IPS DF 6.9 (cell line): Measurements from ENCODE around the gene SPOCD1.
"Not testable (repeated sequence)": the region's sequence is repeated elsewhere in the genome, so short reads cannot be mapped to it uniquely, and the experiment has no call there.

Source experiments
- DNase-seq: peaks from one replicate; pipeline ENCODE4 v3.0.0-alpha.2; 2013; ENCODE audit warnings: low read depth, low spot score
- H3K27ac ChIP-seq: one replicate; pipeline ENCODE4 v1.5.1; 2013; ENCODE audit warnings: low read length, control low read depth
- H3K27me3 ChIP-seq: 2 replicates; pipeline ENCODE4 v1.6.1; 2013; ENCODE audit warnings: mild to moderate bottlenecking, low read length; ENCODE audit not compliant: control insufficient read depth, insufficient read depth
- H3K36me3 ChIP-seq: 2 replicates; pipeline ENCODE4 v1.6.1; 2013; ENCODE audit warnings: low read length; ENCODE audit not compliant: control insufficient read depth, insufficient read depth
- H3K4me1 ChIP-seq: 2 replicates; pipeline ENCODE4 v1.6.1; 2013; ENCODE audit warnings: low read length; ENCODE audit not compliant: control insufficient read depth, insufficient read depth
- H3K4me3 ChIP-seq: 2 replicates; pipeline ENCODE4 v1.5.1; 2013; ENCODE audit warnings: mild to moderate bottlenecking, low read length
- H3K9me3 ChIP-seq: 2 replicates; pipeline ENCODE4 v1.6.1; 2013; ENCODE audit warnings: low read length, inconsistent platforms; ENCODE audit not compliant: control insufficient read depth, insufficient read depth
- WGBS: extraction: QIAGEN DNeasy Blood & Tissue Kit; methylation state at CpG from one replicate; pipeline ENCODE4 v1.1.7; 2013; ENCODE audit warnings: mixed read lengths, missing lambda C conversion rate; ENCODE audit not compliant: insufficient read length, insufficient coverage; 5-methylcytosine and 5-hydroxymethylcytosine counted together

The SPOCD1 gene

DNA sequence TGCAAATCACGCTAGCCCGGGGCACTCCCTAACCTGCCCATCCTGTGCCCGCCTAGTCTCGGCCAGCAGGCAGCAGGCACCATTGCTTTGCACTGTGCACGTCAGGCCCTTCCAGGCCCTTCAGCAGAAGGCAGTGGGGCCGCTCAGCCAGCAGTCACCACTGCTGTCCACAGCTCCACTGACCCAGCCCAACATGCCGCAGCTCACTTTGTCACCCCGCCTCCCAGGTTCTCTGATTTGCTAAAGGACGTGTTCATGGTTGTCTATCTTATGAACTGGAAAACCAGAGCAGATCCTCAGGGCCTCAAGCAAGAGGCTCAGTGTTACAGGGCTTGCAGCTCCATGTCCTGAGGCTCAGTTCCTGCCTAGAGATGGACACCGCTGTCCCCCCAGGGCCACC lies 14.2 kb upstream of the SPOCD1 start:
- Histone ChIP-seq H3K9me3 (no peaks in the 10 kb centered on the region), H3K27me3 (no peaks in the 10 kb centered on the region), H3K36me3 (no peaks in the 10 kb centered on the region; the same call in 1 of the 2 replicates), H3K27ac (no peak overlapping the region), H3K4me1 (0 out of 2 replicates have a peak, but pooled peaks cover 1% of the 10 kb centered on the region), H3K4me3 (no peak overlapping the region)
- no peak for DNase-seq
- WGBS = no CpG with 5 or more reads among the region's 10 CpGs

DNA sequence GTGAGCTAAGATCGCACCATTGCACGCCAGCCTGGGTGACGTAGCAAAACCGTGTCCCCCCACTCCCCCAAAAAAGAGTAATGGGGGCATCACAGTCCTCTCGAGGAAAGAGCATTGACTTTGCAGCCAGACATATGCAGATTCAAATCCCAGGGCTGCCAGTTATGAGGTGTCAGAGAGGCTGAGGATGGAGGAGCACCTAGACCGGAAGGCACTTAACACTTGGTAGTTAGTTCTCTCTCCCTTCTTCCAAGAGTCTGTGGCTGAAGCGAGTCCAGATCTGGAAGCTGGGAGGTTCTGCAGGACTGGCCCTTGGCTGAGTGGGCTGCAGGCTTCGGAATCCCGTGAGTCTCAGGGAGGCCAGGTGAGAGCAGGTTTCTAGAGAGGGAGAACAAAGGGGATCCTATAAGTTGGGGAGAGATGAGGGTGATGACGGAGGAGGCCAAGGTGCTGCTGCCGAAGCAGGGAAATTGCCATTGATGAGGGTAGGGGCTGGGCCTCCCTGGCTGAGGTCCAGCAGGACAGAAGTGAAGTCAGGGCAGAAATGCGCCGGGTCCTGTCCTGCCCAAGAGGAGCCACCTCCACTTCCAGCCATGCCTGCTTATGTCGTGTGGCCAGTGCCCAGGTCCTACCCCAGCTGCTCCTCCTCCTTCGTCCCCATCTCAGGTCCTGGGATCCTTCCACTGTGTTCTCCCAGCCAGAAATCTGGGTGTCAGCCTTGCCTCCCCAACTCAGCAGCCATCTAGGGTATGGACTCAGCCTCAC lies 13.3 kb upstream of the SPOCD1 start:
- Histone ChIP-seq H3K27ac (no peak overlapping the region), H3K36me3 (no peaks in the 10 kb centered on the region; the same call in 1 of the 2 replicates), H3K27me3 (no peaks in the 10 kb centered on the region), H3K4me3 (no peak overlapping the region), H3K9me3 (no peaks in the 10 kb centered on the region), H3K4me1 (0 out of 2 replicates have a peak, but pooled peaks cover 1% of the 10 kb centered on the region)
- WGBS = no CpG with 5 or more reads among the region's 15 CpGs
- no peak for DNase-seq

DNA sequence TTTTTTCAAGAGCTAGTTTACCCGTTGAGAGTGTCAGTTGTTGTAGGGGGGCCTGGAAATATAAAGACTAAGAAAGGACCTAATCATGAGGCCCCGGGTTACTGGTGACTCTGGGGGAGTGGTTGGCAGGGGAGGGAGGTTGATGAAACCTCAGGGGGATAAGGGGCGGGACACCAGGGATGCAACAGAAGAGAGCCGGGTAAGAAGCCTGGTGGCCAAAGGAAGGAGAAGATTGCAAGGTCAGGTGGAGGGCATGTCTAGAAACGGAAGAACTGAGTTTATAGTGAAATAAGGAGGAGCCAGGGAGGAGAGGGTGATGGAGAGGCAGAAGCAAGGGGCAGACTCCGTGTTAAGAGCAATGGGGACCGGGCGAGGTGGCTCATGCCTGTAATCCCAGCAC lies 12.5 kb upstream of the SPOCD1 start:
- H3K27ac ChIP-seq = no peak overlapping the region
- no CpG with 5 or more reads among the region's 8 CpGs for WGBS
- no peak for DNase-seq

DNA sequence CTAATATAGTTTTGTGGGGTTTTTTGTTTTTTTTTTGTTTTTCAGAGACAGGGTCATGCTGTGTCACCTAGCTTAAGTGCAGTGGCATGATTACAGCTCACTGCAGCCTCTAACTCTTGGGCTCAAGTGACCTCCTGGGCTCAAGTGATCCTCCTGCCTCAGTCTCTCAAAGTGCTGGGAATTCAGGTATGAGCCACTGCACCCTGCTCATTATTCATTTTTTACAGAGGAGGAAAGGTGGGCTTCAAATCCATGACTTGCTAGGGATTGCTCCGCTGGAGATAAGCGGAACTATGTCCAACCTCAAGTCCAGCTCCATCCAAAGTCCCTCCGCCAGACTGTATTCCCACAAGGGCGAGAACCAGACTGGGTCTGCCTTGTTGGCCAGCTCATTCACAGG lies 8.0 kb upstream of the SPOCD1 start:
- no peaks in the 10 kb centered on the region for H3K9me3 ChIP-seq
- H3K4me3 ChIP-seq = no peak overlapping the region
- DNase-seq = no peak
- no peaks in the 10 kb centered on the region for H3K36me3 ChIP-seq
- no peaks in the 10 kb centered on the region for H3K4me1 ChIP-seq
- H3K27me3 ChIP-seq = no peaks in the 10 kb centered on the region
- no peak overlapping the region for H3K27ac ChIP-seq
- no CpG with 5 or more reads among the region's 4 CpGs for WGBS

More for the DNA sequence above, 12.5 kb upstream of the SPOCD1 start:
- Histone ChIP-seq H3K4me1 (0 out of 2 replicates have a peak, but pooled peaks cover 1% of the 10 kb centered on the region), H3K9me3 (no peaks in the 10 kb centered on the region), H3K36me3 (no peaks in the 10 kb centered on the region; the same call in 1 of the 2 replicates), H3K4me3 (no peak overlapping the region), H3K27me3 (no peaks in the 10 kb centered on the region)

DNA sequence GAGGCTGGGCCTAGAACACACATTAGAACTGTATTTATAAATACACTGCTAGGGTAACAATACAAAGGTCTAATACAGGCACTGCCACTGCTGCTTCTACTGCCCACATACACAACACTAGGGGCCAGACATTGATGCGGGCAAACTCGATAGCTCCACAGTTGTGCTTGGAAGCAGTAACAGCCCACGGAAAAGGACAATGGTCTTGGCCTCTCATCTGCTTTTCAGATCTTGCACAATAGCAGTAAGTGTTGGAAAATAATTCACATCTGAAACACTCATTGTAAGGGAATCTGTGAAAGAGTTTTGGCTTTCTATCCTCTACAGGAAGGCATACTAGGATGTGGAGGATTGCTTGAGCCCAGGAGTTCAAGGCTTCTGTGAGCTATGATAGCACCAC lies 6.9 kb upstream of the SPOCD1 start:
- no peak for DNase-seq
- H3K36me3 ChIP-seq = no peaks in the 10 kb centered on the region

DNA sequence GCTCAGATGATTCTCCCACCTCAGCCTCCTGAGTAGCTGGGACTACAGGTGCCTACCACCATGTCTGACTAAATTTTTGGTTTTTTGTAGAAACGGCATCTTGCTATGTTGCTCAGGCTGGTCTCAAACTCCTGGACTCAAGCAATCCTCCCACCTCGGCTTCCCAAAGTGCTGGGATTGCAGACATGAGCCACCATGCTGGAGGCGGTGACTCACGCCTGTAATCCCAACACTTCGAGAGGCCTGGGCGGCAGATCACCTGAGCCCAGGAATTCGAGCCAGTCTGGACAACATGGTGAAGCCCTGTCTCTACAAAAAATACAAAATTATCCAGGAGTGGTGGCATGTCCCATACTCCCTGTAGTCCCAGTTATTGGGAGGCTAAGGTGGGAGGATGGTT lies 4.4 kb upstream of the SPOCD1 start:
- H3K4me1 ChIP-seq, DNase-seq, H3K27ac ChIP-seq, H3K4me3 ChIP-seq, H3K36me3 ChIP-seq, H3K9me3 ChIP-seq, H3K27me3 ChIP-seq: not testable (repeated sequence)
- WGBS = no CpG with 5 or more reads among the region's 7 CpGs

More for the DNA sequence above, 6.9 kb upstream of the SPOCD1 start:
- Histone ChIP-seq H3K9me3 (no peaks in the 10 kb centered on the region), H3K27ac (no peak overlapping the region), H3K4me1 (no peaks in the 10 kb centered on the region), H3K4me3 (no peak overlapping the region), H3K27me3 (no peaks in the 10 kb centered on the region)
- WGBS = no CpG with 5 or more reads among the region's 3 CpGs

DNA sequence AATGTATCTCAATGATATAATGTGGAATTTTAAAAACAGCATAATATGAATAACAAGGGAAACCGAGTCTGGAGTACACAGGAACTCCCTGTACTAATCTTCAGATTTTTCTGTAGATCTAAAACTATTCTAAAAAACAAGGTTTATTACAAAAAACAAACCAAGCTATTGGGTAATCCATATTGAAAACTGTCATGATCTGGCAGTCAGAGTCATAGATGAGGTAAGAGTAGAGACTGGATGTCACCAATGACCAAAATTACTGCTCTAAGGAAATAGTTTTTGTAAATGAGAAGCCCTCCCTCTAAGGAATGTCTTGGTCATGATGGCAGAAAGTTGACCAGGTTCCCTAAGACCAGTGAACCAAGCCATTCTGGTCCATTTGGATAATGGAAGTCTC lies 2.4 kb upstream of the SPOCD1 start:
- Histone ChIP-seq H3K27ac (no peak overlapping the region), H3K4me1 (no peaks in the 10 kb centered on the region), H3K27me3 (no peaks in the 10 kb centered on the region), H3K9me3 (no peaks in the 10 kb centered on the region), H3K36me3 (no peaks in the 10 kb centered on the region), H3K4me3 (no peak overlapping the region)
- no CpG with 5 or more reads among the region's 1 CpG for WGBS
- DNase-seq = no peak

DNA sequence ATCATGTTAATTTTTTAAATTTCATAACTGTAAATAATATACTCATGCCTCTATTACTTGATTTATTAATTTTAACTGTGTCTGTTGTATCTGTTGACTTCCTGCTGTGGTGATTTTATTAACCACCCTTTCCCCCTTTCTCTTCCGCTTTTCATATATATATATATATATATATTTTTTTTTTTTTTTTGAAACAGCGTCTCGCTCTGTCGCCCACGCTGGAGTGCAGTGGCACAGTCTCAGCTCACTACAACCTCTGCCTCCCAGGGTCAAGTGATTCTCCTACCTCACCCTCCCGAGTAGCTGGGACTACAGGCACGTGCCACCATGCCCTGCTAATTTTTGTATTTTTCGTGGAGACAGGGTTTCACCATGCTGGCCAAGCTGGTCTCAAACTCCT lies 1.1 kb upstream of the SPOCD1 start:
- H3K27me3 ChIP-seq, DNase-seq, H3K4me3 ChIP-seq, H3K9me3 ChIP-seq, H3K4me1 ChIP-seq, H3K27ac ChIP-seq, H3K36me3 ChIP-seq: not testable (repeated sequence)
- WGBS = no CpG with 5 or more reads among the region's 8 CpGs

DNA sequence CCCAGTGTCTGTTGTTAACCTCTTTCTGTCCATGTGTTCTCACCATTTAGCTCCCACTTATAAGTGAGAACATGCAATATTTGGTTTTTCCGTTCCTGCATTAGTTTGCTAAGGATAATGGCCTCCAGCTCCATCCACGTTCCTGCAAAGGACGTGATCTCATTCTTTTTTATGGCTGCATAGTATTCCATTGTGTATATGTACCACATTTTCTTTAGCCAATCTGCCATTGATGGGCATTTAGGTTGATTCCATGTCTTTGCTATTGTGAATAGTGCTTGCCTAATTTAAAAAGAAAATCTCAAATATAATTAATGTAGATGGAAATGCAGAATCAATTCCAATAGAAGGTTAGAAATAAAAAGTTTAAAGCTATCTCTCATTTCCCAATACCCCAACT lies 679 bp upstream of the SPOCD1 start:
- not testable (repeated sequence) for H3K36me3 ChIP-seq, H3K9me3 ChIP-seq, H3K27ac ChIP-seq, DNase-seq, H3K4me1 ChIP-seq, H3K27me3 ChIP-seq, H3K4me3 ChIP-seq
- WGBS = no CpG with 5 or more reads among the region's 3 CpGs

DNA sequence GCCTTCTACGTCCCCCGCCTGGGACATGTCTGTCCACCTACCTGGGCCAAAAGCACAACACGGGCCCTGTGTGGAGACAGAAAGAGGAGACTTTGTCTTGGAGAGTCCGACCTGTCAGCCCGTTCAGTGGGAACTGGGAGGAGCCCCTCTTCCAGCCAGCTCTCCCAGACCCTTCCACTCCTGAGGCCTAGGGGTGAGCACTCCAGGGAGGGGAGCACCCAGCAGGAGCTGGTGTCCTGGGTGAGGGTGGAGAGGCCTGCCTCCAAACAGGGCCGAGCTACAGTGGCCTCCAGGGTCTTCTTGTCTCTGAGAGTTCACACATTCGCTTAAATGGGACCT lies 546 bp downstream of the SPOCD1 start:
- Histone ChIP-seq H3K27ac (no peak overlapping the region), H3K27me3 (no peaks in the 10 kb centered on the region), H3K4me1 (no peaks in the 10 kb centered on the region), H3K4me3 (no peak overlapping the region), H3K36me3 (no peaks in the 10 kb centered on the region), H3K9me3 (no peaks in the 10 kb centered on the region)
- no peak for DNase-seq
- no CpG with 5 or more reads among the region's 7 CpGs for WGBS

DNA sequence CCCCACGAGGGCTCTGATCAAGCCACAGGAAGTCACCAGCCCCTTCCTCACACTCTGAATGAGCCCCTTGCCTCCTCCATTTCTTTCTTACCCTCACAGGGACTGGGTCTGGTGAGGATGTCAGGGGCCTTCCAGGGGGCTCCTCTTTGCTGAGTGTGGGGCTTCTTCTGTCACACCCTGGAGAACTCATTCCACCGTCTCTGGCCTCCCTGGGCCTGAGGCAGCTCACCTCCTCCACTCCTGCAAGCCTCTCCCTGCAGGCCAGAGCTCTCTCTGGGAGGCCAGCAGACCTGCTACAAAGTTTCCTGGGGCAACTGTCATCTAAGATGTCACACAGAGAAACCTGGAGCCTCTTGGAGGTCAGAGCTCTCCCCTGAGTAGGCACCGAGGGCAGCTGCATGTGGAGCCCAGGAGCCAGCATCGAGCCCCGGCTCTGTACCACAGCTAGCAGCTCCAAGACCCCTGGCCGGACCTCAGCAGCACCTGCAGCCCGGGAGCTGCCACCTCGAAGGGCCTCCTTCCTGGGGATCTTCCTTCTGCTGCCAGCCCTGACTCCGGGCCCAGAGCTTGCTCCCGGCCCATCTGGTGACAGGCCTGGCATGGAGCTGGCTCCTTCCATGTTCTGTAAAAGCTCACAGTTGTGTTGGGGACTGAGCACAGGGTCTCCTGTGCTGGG lies 1.1 kb downstream of the SPOCD1 start:
- H3K9me3 ChIP-seq = no peaks in the 10 kb centered on the region
- H3K27ac ChIP-seq = no peak overlapping the region
- H3K36me3 ChIP-seq = no peaks in the 10 kb centered on the region
- no peaks in the 10 kb centered on the region for H3K27me3 ChIP-seq
- no CpG with 5 or more reads among the region's 10 CpGs for WGBS
- H3K4me3 ChIP-seq = no peak overlapping the region
- DNase-seq = no peak
- no peaks in the 10 kb centered on the region for H3K4me1 ChIP-seq
